Measurements from ENCODE around the gene PARP6.
"Not testable (repeated sequence)": the region's sequence is repeated elsewhere in the genome, so short reads cannot be mapped to it uniquely, and the experiment has no call there.

Gene PARP6

GRCh38 chr15:72284781-72285180, 12.4 kb upstream of the PARP6 start:
- intact Hi-C loops (cut with DNase I) = no loop called here
- no peak for DNase-seq

- intact Hi-C loops (cut with DNase I) = no loop called here
- no peak for DNase-seq
Observed at GRCh38 chr15:72281713-72282112, 9.4 kb upstream of the PARP6 start.

- DNase-seq = no peak
- intact Hi-C loops (cut with DNase I) = no loop called here
Observed at GRCh38 chr15:72280751-72281150, 8.4 kb upstream of the PARP6 start.

- no peak for DNase-seq
- intact Hi-C loops (cut with DNase I) = loop anchor here (10.0 kb wide), 1 partner anchor 74 kb away; no protein-coding TSS in a partner anchor
Observed at GRCh38 chr15:72278737-72279136, 6.4 kb upstream of the PARP6 start.

DNA sequence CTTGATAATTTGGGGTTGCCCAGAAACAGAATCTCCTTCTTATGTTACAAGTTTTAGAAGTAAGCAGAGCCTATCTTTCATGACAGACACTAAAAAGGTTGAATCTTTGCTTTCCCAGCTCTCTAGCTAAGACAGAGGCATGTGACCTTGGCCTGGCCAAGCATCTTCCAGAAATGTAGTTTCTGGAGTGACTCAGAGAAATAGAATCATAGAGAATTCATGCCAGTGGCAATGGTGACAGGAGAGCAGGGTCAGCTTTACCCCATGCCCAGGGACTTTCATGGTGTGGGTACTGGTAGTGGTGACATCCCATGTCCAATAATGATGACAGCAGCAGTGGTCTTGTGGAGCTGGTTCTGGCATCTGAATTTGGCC, 4.0 kb upstream of the PARP6 start:
- intact Hi-C loops (cut with DNase I) = loop anchor here (10.0 kb wide), 1 partner anchor 72 kb away; no protein-coding TSS in a partner anchor
- no peak for DNase-seq

DNA sequence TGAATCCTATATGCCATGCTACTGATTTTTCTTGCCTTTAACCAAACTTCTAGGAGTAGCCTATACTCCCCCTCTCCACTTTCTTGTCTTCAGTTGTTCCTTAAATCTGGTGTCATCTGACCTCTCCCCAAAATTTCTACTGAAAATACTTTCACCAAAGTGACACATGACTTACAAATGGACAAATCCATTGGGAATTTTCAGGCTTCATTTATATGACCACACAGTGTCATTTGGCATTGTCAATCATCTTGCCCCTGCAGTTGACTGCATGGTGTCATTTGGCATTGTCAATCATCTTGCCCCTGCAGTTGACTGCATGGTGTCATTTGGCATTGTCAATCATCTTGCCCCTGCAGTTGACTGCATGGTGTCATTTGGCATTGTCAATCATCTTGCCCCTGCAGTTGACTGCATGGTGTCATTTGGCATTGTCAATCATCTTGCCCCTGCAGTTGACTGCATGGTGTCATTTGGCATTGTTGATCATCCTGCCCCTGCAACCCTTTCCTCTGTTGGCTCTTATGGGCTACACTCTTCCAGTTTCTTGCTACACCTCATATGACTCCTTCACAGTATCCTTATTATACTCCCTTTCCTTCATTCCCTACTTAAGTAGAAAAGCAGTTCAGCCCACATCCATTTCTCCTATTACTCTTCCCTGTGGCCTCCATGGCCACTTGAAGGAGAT, 3.4 kb upstream of the PARP6 start:
- not testable (repeated sequence) for DNase-seq
- intact Hi-C loops (cut with DNase I) = loop anchor here (10.0 kb wide), 1 partner anchor 71 kb away; no protein-coding TSS in a partner anchor

GRCh38 chr15:72272997-72273352, 621 bp upstream of the PARP6 start:
- intact Hi-C loops (cut with DNase I) = loop anchor here (1.0 to 10.0 kb wide), 2 partner anchors 42 to 68 kb away; partner anchors contain the start of gene PKM
- no peak for DNase-seq

- intact Hi-C loops (cut with DNase I) = loop anchor here (1.0 to 10.0 kb wide), 2 partner anchors 41 to 67 kb away; partner anchors contain the start of gene PKM
Observed at GRCh38 chr15:72271895-72272212, 500 bp downstream of the PARP6 start.

DNA sequence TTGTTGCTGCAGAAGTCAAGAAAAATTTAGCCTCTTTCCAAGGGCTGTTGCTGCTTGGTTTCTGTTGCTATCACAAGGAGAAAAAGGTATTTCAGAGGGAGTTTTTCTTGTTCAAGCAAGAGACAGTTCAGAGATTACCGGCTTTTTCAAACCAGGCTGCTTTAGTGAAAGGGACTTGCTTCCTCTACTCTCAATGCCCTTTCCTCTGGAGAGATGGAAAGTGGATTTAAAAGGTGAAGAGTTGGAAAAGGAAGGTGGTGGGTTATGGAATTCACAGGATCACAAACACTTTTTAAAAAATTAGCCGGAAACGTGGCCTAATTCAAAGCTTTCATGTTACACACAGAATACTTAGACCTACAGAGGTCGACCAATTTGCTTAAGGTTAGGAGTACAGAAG, 1.1 kb downstream of the PARP6 start:
- DNase-seq = no peak
- intact Hi-C loops (cut with DNase I) = loop anchor here (10.0 kb wide), 1 partner anchor 66 kb away; no protein-coding TSS in a partner anchor

More at GRCh38 chr15:72271895-72272212, 500 bp downstream of the PARP6 start:
- DNase-seq = peak in 1 of 10 donors; percentile 6

- no peak for DNase-seq
- intact Hi-C loops (cut with DNase I) = loop anchor here (10.0 kb wide), 1 partner anchor 65 kb away; no protein-coding TSS in a partner anchor
Observed at GRCh38 chr15:72269739-72270138, 2.6 kb downstream of the PARP6 start.

- DNase-seq = no peak
- intact Hi-C loops (cut with DNase I) = no loop called here
Observed at GRCh38 chr15:72265031-72265430, 7.3 kb downstream of the PARP6 start.

DNA sequence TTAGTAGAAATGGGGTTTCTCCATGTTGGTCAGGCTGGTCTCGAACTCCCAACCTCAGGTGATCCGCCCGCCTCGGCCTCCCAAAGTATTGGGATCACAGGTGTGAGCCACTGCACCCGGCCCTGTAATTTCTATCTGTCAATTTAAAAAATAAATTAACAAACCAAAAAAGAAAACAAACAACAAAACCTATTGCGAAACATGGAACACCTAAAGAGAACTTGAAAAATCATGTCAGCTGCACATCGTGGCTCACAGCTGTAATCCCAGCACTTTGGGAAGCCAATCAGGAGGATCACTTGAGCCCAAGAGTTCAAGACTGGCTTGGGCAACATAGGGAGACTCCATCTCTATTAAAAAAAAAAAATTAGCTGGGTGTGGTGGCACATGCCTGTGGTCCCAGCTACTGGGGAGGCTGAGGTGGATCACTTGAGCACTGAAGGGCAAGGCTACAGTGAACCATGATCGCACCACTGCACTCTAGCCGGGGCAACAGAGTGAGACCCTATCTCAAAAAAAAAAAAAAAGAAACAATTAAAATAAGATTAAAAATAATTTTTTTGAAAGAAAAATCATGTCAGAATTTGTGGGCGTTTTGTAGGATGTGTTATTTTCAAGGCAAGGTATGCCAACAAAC, 19.6 kb downstream of the PARP6 start:
- DNase-seq = no peak
- intact Hi-C loops (cut with DNase I) = no loop called here

DNA sequence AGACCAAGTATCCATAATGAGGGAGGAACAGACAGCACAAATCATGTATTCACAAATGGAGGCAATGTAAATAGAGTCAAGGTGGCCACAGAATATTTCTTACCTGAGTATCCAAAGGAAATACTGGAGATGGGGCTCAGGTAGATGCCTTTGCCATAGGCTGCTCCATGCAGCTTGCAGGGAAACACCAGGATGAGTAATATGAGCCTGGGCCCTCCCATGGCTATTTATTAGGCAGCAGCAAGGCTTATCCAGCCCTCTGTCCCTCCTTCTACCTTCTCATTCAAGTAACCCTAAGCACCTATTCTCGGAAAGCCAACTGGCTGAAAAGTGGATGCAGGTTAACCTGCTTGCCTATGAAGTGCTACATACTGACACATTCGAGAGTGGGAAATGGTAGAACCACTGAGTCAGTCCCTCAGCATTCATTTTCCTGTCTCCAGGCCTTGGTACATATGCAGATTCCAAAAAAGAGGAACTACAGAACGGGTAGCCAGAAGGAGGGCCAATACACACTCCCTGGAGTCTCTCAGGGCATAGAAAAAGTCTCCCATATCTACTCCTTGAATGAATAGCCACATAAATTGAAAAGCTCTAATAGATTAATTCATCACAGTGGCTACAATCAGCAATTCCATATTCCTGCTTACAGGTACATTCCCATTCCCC, 23.1 kb downstream of the PARP6 start:
- intact Hi-C loops (cut with DNase I) = no loop called here
- DNase-seq = no peak

DNA sequence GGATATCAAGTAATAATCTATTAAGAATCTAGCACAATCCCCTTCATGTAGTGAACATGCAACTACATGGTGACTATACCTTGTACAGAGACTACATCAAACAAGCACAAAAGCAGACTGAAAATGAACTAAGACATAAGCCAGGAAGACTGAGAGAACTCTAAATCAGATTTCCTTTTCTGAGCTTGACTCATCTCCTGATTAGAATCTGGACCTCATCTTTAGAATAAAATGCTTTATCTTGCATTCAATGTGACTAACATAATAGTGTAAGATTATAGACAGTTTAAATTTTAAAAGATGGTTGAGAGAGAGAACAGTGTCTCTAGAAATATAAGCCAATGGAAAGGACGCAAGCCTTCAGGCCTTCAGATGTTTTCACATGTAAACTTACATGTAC, 23.8 kb downstream of the PARP6 start:
- no peak for DNase-seq
- intact Hi-C loops (cut with DNase I) = no loop called here

DNA sequence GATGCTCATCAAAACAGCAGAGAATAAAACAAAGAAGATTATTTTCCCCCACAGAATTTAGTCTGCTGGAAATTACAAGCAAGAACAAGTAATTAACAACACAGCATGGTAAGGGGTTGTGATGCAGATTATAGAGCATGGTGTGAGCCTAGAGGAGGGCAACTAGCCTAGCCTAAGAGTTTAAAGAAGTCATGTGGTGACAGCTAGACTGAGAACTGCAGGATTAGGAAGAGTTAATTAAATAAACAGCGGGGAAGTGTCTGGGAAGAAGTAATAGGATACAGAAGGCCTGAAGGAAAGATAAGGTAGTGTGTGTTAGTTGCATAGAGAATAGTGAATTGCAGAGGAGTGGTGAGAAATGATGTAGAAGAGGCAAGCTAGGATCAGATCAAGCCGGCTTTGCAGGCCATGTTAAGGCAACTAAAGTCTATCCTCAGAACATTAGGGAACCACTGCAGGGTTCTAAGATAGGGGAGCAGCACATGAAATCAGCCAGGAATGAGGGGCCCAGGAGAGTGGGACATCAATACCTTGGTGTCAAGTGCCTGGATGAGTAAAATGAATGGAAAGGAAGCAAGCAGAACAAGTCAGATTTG, 29.5 kb downstream of the PARP6 start:
- intact Hi-C loops (cut with DNase I) = no loop called here
- no peak for DNase-seq

DNA sequence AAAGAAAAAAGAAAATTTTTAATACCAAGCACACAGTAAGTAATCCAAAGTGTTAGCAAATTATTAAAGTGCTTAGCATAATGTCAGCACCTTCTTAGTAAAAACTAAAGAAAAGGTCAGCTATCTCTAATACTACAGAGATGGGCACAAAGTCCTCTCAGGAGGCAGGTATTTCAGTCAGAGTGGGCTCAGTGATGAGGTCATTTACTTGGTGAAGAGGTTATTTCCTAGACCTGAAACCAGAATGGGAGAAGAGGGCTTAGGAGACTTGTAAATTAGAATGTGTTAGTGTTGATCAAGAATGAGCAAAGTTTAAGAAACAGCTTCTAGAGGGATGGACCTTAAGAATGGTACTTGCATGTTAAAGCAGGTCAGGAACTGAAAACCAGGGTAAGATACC, 32.7 kb downstream of the PARP6 start:
- DNase-seq = no peak
- intact Hi-C loops (cut with DNase I) = loop anchor here (10.0 kb wide), 1 partner anchor 135 kb away; the partner anchor contains the start of gene HEXA

GRCh38 chr15:72238586-72238985, 33.8 kb downstream of the PARP6 start:
- intact Hi-C loops (cut with DNase I) = loop anchor here (10.0 kb wide), 1 partner anchor 136 kb away; the partner anchor contains the start of gene HEXA
- DNase-seq = no peak

GRCh38 chr15:72237853-72238224, 34.5 kb downstream of the PARP6 start:
- no peak for DNase-seq
- intact Hi-C loops (cut with DNase I) = loop anchor here (10.0 kb wide), 1 partner anchor 137 kb away; the partner anchor contains the start of gene HEXA

- DNase-seq = peak in 5 of 10 donors; percentile 38 to 87 (median 50)
- intact Hi-C loops (cut with DNase I) = loop anchor here (10.0 kb wide), 1 partner anchor 138 kb away; the partner anchor contains the start of gene HEXA
Observed at GRCh38 chr15:72237029-72237852, 35.1 kb downstream of the PARP6 start.
